IPS-18c (cell line): ENCODE data around the gene TRAPPC8.
A peak's percentile ranks its signal among the peaks of the same experiment; 100 is the strongest.
"Not testable (repeated sequence)": the region's sequence is repeated elsewhere in the genome, so short reads cannot be mapped to it uniquely, and the experiment has no call there.

Experiments
- H3K4me3 ChIP-seq: 2 replicates; pipeline ENCODE4 v1.7.0; 2013; ENCODE audit warnings: low read depth, mild to moderate bottlenecking, low read length, moderate library complexity; ENCODE audit not compliant: insufficient read depth
- H3K9me3 ChIP-seq: one replicate; pipeline ENCODE4 v1.6.1; 2013; ENCODE audit warnings: mild to moderate bottlenecking, low read length, moderate library complexity; ENCODE audit not compliant: control insufficient read depth, insufficient read depth

The TRAPPC8 gene

GRCh38 chr18:31948349-31948748 is 5.4 kb upstream of the TRAPPC8 start:
- H3K9me3 ChIP-seq, H3K4me3 ChIP-seq: not testable (repeated sequence)

DNA sequence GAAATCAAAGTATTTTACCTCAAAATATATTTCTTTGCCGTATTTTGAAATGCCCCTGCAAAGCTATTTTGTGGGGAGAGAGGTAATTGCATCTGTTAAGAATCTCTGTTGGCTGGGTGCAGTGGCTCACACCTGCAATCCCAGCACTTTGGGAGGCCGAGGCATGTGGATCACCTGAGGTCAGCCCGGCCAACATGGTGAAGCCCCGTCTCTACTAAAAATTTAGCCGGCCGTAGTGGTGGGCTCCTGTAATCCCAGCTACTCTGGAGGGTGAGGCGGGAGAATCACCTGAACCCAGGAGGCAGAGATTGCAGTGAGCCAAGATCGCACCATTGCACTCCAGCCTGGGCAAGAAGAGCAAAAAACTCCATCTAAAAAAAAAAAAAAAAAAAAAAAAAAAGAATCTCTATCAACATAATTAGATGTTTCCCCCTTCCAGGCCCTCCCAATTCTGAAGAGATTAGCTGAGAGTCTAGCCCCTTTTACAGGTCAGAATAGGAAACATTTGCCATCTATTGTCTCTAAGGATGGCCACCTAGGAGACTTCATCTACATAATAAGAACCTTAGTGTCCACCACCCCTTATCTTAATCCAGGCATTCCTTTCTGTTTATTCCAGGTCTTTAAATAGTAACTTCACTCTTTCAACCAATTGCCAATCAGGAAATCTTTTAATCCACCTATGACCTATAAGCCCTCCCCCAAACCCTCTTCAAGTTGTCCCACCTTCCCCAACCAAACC is 3.5 kb upstream of the TRAPPC8 start:
- Histone ChIP-seq H3K4me3 (no peak overlapping the region), H3K9me3 (no peaks in the 10 kb centered on the region)

GRCh38 chr18:31943878-31944816 is 1.2 kb upstream of the TRAPPC8 start:
- peak overlapping the region; percentile 88 for H3K4me3 ChIP-seq
- no peaks in the 10 kb centered on the region for H3K9me3 ChIP-seq

DNA sequence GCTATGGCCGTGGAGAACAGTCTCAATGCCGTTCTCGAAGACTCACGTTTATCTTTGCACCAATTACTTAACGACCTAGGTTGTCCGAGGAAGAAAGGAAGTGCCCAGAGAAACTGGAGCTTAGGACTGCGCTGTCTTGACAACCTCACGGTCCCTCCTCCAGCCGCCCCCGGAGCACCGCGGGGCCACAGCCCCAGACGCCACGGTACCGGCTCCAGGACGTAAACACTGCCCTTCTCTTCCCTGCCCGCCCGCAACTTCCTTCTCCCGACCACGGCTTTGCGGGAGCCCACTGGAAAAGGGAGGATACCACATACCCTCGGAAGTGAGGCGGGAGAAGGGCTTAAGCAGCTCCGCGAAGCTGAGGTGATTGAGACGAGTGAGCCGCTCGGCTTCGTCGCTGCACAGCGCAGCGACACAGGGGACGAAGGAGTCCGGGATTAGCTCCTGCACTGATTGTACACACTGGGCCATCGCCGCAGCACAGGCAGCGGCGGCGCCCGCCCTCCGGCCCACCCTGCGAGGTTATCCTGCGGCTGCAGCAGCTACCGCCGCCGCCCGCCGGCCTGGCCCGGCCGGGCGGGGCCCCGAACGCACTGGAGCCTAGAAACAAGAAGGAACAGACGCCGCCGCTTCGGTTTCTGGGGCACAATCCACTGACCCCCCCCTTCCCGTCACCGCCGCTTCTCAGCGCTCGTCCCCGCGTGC is 483 bp downstream of the TRAPPC8 start:
- H3K9me3 ChIP-seq: no peaks in the 10 kb centered on the region

DNA sequence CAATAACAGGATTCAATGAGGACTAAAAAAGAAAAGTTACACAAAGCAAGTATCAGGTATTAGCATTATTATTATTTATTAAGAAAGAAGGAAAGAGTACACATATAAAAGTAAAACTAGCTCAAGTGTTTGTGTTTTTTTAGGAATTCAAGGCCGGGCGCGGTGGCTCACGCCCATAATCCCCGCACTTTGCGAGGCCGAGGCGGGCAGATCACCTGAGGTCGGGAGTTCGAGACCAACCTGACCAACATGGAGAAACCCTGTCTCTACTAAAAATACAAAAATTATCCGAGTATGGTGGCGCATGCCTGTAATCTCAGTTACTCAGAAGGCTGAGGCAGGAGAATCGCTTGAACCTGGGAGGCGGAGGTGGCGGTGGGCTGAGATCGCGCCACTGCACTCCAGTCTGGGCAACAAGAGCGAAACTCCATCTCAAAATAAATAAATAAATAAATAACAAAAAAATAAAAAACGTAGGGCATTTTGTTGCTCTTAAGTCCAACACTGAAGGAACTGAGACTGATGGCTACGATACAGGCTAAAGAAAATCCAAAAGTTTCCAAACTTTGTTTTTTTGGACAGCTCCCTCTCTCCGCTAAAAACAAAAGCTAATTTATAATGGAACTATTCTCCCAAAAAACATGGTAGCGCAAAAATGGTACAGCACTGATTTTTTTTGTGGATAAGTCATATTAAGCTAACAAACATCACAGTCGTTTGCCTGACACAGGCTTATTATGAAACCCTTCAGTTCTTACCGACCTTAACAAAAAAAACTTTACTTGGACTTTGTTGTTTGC is 1.7 kb downstream of the TRAPPC8 start:
- Histone ChIP-seq H3K9me3 (no peaks in the 10 kb centered on the region), H3K4me3 (peak overlapping the region; percentile 96; the same call in 1 of the 2 replicates)

More for the DNA sequence above, 483 bp downstream of the TRAPPC8 start:
- H3K4me3 ChIP-seq: peak overlapping the region; percentile 96

- H3K9me3 ChIP-seq, H3K4me3 ChIP-seq: not testable (repeated sequence)
Observed at GRCh38 chr18:31934773-31935172, 8.2 kb downstream of the TRAPPC8 start.

- Histone ChIP-seq H3K9me3 (no peaks in the 10 kb centered on the region), H3K4me3 (no peak overlapping the region)
Observed at GRCh38 chr18:31931886-31932240, 11.1 kb downstream of the TRAPPC8 start.

- no peaks in the 10 kb centered on the region for H3K9me3 ChIP-seq
- H3K4me3 ChIP-seq: no peak overlapping the region
Observed at GRCh38 chr18:31931163-31931885, 11.6 kb downstream of the TRAPPC8 start.

- Histone ChIP-seq H3K9me3 (no peaks in the 10 kb centered on the region), H3K4me3 (no peak overlapping the region)
Observed at GRCh38 chr18:31929273-31929672, 13.7 kb downstream of the TRAPPC8 start.

- H3K4me3 ChIP-seq, H3K9me3 ChIP-seq: not testable (repeated sequence)
Observed at GRCh38 chr18:31926988-31927387, 15.9 kb downstream of the TRAPPC8 start.

DNA sequence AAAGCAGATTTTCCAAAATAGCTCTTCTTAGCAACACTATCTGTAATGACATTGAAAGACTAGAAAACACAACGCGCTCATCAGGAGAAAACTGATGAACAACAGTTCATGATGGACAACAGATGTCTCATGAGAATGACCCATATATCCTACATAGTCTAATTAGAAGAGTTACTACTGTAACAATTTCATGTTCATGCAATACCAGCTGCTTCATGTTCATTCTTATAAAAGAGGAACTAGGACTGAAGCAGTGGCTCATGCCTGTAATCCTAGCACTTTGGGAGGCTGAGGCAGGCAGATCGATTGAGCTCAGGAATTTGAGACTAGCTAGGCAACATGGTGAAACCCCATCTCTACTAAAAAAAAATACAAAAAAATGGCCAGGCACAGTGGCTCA is 22.7 kb downstream of the TRAPPC8 start:
- Histone ChIP-seq H3K4me3 (no peak overlapping the region), H3K9me3 (no peaks in the 10 kb centered on the region)

DNA sequence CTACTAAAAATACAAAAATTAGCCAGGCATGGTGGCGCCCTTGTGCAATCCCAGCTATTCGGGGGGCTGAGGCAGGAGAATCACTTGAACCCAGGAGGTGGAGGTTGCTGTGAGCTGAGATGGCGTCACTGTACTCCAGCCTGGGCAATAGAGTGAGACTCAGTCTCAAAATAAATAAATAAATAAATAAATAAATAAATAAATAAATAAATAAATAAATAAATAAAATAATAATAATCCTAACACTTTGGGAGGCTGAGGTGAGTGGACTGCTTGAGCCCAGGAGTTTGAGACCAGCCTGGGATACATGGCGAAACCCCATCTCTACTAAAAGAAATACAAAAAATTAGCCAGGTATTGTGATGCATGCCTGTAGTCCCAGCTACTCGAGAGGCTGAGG is 23.6 kb downstream of the TRAPPC8 start:
- not testable (repeated sequence) for H3K4me3 ChIP-seq, H3K9me3 ChIP-seq

- no peak overlapping the region for H3K4me3 ChIP-seq
- H3K9me3 ChIP-seq: no peaks in the 10 kb centered on the region
Observed at GRCh38 chr18:31918733-31919132, 24.2 kb downstream of the TRAPPC8 start.

GRCh38 chr18:31901063-31901462 is 41.9 kb downstream of the TRAPPC8 start:
- Histone ChIP-seq H3K9me3 (peaks cover 2% of the 10 kb centered on the region), H3K4me3 (no peak overlapping the region)

DNA sequence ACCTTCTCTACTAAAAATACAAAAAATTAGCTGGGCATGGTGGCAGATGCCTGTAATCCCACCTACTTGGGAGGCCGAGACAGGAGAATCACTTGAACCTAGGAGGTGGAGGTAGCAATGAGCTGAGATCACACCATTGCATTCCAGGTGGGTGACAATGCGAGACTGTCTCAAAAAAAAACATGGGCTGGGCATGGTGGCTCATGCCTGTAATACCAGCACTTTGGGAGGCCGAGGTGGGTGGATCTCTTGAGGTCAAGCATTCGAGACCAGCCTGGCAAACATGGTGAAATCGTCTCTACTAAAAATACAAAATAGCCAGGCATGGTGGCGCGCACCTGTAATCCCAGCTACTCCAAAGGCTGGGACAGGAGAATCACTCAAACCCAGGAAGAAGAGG is 43.2 kb downstream of the TRAPPC8 start:
- H3K9me3 ChIP-seq, H3K4me3 ChIP-seq: not testable (repeated sequence)

DNA sequence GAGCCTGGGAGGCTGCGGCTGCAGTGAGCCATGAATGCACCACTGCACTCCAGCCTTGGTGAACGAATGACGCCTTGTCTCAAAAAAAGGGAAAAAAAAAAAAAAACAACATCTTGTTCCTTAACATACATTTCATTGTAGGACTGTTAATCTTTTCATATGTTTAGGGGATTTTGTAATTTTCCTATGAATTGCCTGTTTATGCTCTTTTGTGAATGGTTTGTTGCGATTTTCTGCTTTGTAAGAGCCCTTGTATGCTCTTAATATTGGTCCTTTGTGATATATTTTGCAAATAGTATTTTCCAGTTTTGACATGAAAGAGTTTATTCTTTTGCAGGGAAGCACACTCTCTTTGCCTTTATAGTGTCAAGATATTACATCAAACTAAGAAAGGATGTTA is 50.0 kb downstream of the TRAPPC8 start:
- H3K9me3 ChIP-seq: peaks cover 2% of the 10 kb centered on the region
- H3K4me3 ChIP-seq: no peak overlapping the region
